CD1c-positive myeloid dendritic cell (primary cell): Measurements from ENCODE around the gene ZNF688.
"Not testable (repeated sequence)": the region's sequence is repeated elsewhere in the genome, so short reads cannot be mapped to it uniquely, and the experiment has no call there.

Experiments used
- DNase-seq: peaks from one replicate; pipeline ENCODE4 v3.0.0-alpha.2; 2016; ENCODE audit errors: extremely low spot score

The ZNF688 gene

GRCh38 chr16:30571445-30572322, at the start of gene ZNF688:
Gene ZNF688 (minus strand): TSS chr16:30571714. CDS start chr16:30571629, 85 bp downstream.
- peak; percentile 96 for DNase-seq

GRCh38 chr16:30620169-30620568, 48.7 kb upstream of the ZNF688 start:
- no peak for DNase-seq

GRCh38 chr16:30619638-30620037, 48.1 kb upstream of the ZNF688 start:
- DNase-seq, result no peak

- no peak for DNase-seq
Measured at GRCh38 chr16:30619202-30619601, 47.7 kb upstream of the ZNF688 start.

GRCh38 chr16:30615358-30616091, 44.0 kb upstream of the ZNF688 start:
- DNase-seq, result peak; percentile 90

- peak; percentile 98 for DNase-seq
Measured at GRCh38 chr16:30609926-30610839, 38.7 kb upstream of the ZNF688 start, which contains the start of gene ZNF689. Gene ZNF689 (minus strand): TSS chr16:30610389. CDS start chr16:30610041, 348 bp downstream.

GRCh38 chr16:30609002-30609925, 37.8 kb upstream of the ZNF688 start:
- DNase-seq, result peak; percentile 7

- DNase-seq, result no peak
Measured at GRCh38 chr16:30606004-30606403, 34.5 kb upstream of the ZNF688 start.

GRCh38 chr16:30605158-30605557, 33.6 kb upstream of the ZNF688 start:
- DNase-seq, result peak; percentile 72

GRCh38 chr16:30604316-30604947, 32.9 kb upstream of the ZNF688 start:
- DNase-seq, result no peak

GRCh38 chr16:30603945-30604315, 32.4 kb upstream of the ZNF688 start:
- no peak for DNase-seq

GRCh38 chr16:30602616-30603277, 31.2 kb upstream of the ZNF688 start:
- peak; percentile 69 for DNase-seq

GRCh38 chr16:30601966-30602365, 30.5 kb upstream of the ZNF688 start:
- peak; percentile 77 for DNase-seq

GRCh38 chr16:30600929-30601328, 29.4 kb upstream of the ZNF688 start:
- no peak for DNase-seq

- no peak for DNase-seq
Measured at GRCh38 chr16:30600215-30600614, 28.7 kb upstream of the ZNF688 start.

- DNase-seq, result no peak
Measured at GRCh38 chr16:30592871-30593270, 21.4 kb upstream of the ZNF688 start.

- not testable (repeated sequence) for DNase-seq
Measured at GRCh38 chr16:30590869-30591268, 19.4 kb upstream of the ZNF688 start.

- DNase-seq, result not testable (repeated sequence)
Measured at GRCh38 chr16:30589582-30589981, 18.1 kb upstream of the ZNF688 start.

- DNase-seq, result no peak
Measured at GRCh38 chr16:30588651-30589050, 17.1 kb upstream of the ZNF688 start.
